ENCODE results near the gene CENPA.
A peak's percentile ranks its signal among the peaks of the same experiment; 100 is the strongest.
"Not testable (repeated sequence)": the region's sequence is repeated elsewhere in the genome, so short reads cannot be mapped to it uniquely, and the experiment has no call there.

CENPA gene

DNA sequence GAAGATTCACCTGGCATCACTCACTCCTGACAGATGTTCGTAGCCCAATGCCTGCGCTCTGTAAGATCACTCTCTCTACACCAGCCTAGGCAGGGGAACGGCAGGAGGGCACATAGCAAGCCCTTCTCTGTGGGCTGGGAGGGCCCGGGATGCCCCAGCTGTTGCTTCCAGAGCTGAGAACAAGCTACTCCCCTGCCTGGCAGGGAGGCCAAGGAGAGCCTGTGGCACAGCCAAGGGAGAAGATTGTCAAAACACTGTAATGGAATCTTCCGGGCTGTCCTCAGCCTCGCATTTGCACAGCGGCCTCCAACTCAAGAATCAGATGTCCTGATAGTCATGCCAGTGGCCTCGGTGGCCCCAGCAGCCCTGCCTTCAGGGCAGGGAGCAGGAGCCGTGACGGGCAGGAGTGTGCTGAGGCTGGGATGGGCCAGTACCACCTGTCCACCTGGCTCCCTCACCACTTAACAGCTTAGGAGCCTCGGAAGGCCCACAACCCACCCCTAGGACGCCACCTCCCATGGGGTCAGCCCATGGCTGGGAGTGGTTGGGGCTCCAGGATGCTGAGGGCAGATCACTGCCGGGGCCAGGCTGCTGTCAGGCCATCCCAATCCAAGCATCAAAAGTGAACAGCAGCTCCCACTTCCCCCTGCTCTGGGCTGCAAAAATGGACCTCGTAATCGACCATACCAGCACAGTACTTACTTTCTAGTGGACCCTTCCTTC lies 43.6 kb upstream of the CENPA start:
- no peak overlapping the region for H3K4me3 ChIP-seq
- TF ChIP-seq CTCF (IDR thresholded peaks at IDR 0.05), result no peak
- no peak overlapping the region for H3K27ac ChIP-seq
- DNase-seq (ENCODE audit: low spot score), result no peak

DNA sequence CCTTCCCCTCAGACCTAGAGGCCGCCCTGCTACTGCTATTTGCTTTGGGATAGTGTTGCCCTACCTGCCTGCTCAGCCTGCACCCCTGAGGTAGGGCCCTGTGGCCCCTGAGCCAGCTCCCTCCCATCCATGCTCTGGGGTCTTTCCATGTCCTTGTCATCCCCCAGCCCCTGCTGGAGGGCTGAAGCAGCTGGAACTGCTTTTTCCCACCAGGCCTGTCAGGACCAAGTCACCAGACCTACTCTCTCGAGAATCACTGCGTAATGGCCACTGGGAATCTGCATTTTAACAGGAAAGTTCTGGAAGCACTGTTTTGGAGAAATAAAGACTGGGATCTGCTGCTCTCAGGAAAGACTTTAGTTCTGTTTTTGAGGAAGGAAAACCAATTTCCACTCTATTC lies 42.0 kb upstream of the CENPA start:
- Histone ChIP-seq H3K27ac (no peak overlapping the region), H3K4me3 (no peak overlapping the region)
- no peak for TF ChIP-seq CTCF (IDR thresholded peaks at IDR 0.05)
- DNase-seq (ENCODE audit: low spot score), result no peak

DNA sequence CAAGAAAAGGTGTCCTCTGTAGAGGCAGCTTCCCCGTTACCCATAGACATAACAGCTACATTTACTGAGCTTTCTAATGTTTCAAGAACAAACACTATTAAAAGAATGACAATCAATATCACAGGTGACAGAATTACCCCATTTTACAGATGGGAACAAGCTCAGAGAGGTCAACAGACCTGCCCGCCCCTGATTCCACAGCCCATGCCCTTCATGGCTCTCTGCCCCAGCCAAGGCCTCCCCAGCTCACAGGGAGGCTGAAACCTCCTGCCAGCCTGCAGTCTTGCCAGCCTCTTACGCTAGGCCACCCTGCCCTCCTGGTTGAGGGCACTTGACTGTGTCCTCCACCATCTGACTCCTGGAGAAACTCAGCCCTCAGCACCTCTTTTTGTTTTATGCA lies 40.9 kb upstream of the CENPA start:
- no peak overlapping the region for H3K27ac ChIP-seq
- no peak for TF ChIP-seq CTCF (IDR thresholded peaks at IDR 0.05)
- DNase-seq (ENCODE audit: low spot score), result no peak
- H3K4me3 ChIP-seq, result no peak overlapping the region

- no peak overlapping the region for H3K27ac ChIP-seq
- peak; percentile 90 for TF ChIP-seq CTCF (IDR thresholded peaks at IDR 0.05)
- H3K4me3 ChIP-seq, result no peak overlapping the region
- no peak for DNase-seq (ENCODE audit: low spot score)
These were observed 40.1 kb upstream of the CENPA start for GRCh38 chr2:26745609-26746327.

DNA sequence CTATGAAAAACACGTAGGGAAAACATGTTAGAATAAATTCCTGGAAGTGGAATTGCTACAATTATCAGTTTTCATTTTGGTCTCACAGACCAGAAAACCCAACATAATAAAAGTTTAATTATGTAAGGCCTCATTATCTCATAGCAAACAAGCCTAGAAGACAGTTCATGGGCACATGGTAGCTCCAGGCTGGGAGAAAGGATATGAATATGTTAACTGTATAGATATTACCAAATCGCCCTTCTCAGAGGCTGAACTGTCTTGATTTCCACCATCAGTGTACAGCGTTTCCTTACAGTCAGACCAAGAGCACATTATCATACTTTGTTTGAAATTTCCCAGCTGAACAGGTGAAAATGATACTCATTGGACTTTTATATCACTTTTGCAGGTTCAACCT lies 38.9 kb upstream of the CENPA start:
- no peak for DNase-seq (ENCODE audit: low spot score)
- TF ChIP-seq CTCF (IDR thresholded peaks at IDR 0.05), result no peak
- H3K4me3 ChIP-seq, result no peak overlapping the region
- no peak overlapping the region for H3K27ac ChIP-seq

- not testable (repeated sequence) for DNase-seq (ENCODE audit: low spot score); H3K27ac ChIP-seq; H3K4me3 ChIP-seq
These were observed 36.0 kb upstream of the CENPA start for GRCh38 chr2:26749787-26750420.

- H3K4me3 ChIP-seq; H3K27ac ChIP-seq; DNase-seq (ENCODE audit: low spot score): not testable (repeated sequence)
These were observed 35.4 kb upstream of the CENPA start for GRCh38 chr2:26750467-26750866.

GRCh38 chr2:26752656-26753055 lies 33.2 kb upstream of the CENPA start:
- TF ChIP-seq CTCF (IDR thresholded peaks at IDR 0.05), result no peak
- H3K27ac ChIP-seq, result no peak overlapping the region
- no peak overlapping the region for H3K4me3 ChIP-seq
- no peak for DNase-seq (ENCODE audit: low spot score)
